ENCODE results near the gene VEZT.
"Not testable (repeated sequence)": the region's sequence is repeated elsewhere in the genome, so short reads cannot be mapped to it uniquely, and the experiment has no call there.

- TF ChIP-seq, protein P1, sequence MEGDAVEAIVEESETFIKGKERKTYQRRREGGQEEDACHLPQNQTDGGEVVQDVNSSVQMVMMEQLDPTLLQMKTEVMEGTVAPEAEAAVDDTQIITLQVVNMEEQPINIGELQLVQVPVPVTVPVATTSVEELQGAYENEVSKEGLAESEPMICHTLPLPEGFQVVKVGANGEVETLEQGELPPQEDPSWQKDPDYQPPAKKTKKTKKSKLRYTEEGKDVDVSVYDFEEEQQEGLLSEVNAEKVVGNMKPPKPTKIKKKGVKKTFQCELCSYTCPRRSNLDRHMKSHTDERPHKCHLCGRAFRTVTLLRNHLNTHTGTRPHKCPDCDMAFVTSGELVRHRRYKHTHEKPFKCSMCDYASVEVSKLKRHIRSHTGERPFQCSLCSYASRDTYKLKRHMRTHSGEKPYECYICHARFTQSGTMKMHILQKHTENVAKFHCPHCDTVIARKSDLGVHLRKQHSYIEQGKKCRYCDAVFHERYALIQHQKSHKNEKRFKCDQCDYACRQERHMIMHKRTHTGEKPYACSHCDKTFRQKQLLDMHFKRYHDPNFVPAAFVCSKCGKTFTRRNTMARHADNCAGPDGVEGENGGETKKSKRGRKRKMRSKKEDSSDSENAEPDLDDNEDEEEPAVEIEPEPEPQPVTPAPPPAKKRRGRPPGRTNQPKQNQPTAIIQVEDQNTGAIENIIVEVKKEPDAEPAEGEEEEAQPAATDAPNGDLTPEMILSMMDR (conservative IDR thresholded peaks at IDR 0.05; ENCODE audit: low read depth, low read length): not testable (repeated sequence)
- TF ChIP-seq EZH2 (IDR thresholded peaks at IDR 0.05; ENCODE audit: borderline replicate concordance, low read depth, low read length, poor library complexity, severe bottlenecking): not testable (repeated sequence)
Observed at GRCh38 chr12:95241138-95241537, 23.5 kb downstream of the VEZT start.

All from A673 (cell line).